Left ventricle myocardium inferior (tissue), 1 donor: ENCODE data around the gene PLEKHM3. TPM values are rescaled to one million over a fixed set of nuclear protein-coding genes. Genes with fewer than 3 reads are reported as not detected.
A peak's percentile ranks its signal among the peaks of the same experiment; 100 is the strongest.

Source experiments
- DNase-seq: peaks from one replicate; pipeline ENCODE4 v3.0.0-alpha.2; 2020
- H3K27ac ChIP-seq: fragments of 200-600 bp; replicated peaks from 2 replicates; pipeline ENCODE4 v1.8.0; 2021
- H3K27me3 ChIP-seq: fragments of 200-600 bp; 2 replicates; pipeline ENCODE4 v1.8.0; 2021; ENCODE audit warnings: low read depth
- H3K36me3 ChIP-seq: fragments of 200-600 bp; 2 replicates; pipeline ENCODE4 v1.8.0; 2021
- H3K4me1 ChIP-seq: fragments of 200-600 bp; 2 replicates; pipeline ENCODE4 v1.8.0; 2021
- H3K4me3 ChIP-seq: fragments of 200-600 bp; 2 replicates; pipeline ENCODE4 v1.8.0; 2021; ENCODE audit warnings: mild to moderate bottlenecking, moderate library complexity
- H3K9me3 ChIP-seq: fragments of 200-600 bp; replicated peaks from 2 replicates; pipeline ENCODE4 v1.8.0; 2021
- CTCF ChIP-seq: fragments of 200-600 bp; IDR thresholded peaks from 2 replicates; pipeline ENCODE4 v1.8.0; 2021; ENCODE audit warnings: antibody characterized with exemption, mild to moderate bottlenecking, borderline replicate concordance
- intact Hi-C: fragments of 100-400 bp; cut with micrococcal nuclease; formaldehyde crosslinking; loops from one replicate; pipeline ENCODE4 v1.11.0; 2022
- total RNA-seq: library from RNA; stranded (reverse); fragmentation: NEBNext Ultra II Directional; extraction: Animal tissue kit (Norgen Biotek cat#: 25700); gene quantifications from one replicate; pipeline ENCODE4 v1.2.1, GENCODE V29; 2021
- donor health status: DM: no; HTN: yes; CAD: no; lungs with severe emphysema.

PLEKHM3 gene
- total RNA-seq, 1 donor from 2014 or later, result 12.9 TPM

GRCh38 chr2:207836521-207837133 is 188.7 kb downstream of the PLEKHM3 start:
- peak; percentile 36 for DNase-seq
- Histone ChIP-seq H3K27ac (peak overlapping the region; percentile 87), H3K36me3 (no peaks in the 10 kb centered on the region), H3K4me3 (no peak overlapping the region), H3K9me3 (no peaks in the 10 kb centered on the region), H3K27me3 (no peaks in the 10 kb centered on the region), H3K4me1 (peaks cover 25% of the 10 kb centered on the region)
- intact Hi-C loops, result no loop called here
- TF ChIP-seq CTCF, result no peak

DNA sequence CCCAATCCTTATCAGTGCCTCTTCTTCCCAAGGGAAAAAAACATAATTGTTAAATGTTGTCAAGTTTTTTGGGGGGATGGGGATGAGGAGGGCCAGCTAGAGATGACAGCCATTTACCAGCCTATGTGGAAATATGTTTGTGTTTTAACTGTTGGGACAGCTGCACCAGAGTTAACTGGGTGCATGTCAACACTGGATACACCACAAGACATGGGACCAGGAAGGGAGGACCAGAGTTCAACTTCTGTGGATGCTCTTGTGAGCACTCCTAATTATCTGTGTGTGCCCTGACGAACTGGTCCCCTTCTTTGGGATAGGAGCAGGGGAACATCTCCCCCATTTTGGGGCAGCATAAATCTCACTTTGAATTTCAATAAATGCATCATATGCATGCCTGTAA is 189.5 kb downstream of the PLEKHM3 start:
- no peak for TF ChIP-seq CTCF
- no peak for DNase-seq
- H3K27me3 ChIP-seq, result no peaks in the 10 kb centered on the region
- H3K4me3 ChIP-seq, result no peak overlapping the region
- H3K9me3 ChIP-seq, result no peaks in the 10 kb centered on the region
- H3K4me1 ChIP-seq, result peaks cover 25% of the 10 kb centered on the region
- H3K36me3 ChIP-seq, result no peaks in the 10 kb centered on the region
- intact Hi-C loops, result no loop called here
- H3K27ac ChIP-seq, result peak overlapping the region; percentile 87

DNA sequence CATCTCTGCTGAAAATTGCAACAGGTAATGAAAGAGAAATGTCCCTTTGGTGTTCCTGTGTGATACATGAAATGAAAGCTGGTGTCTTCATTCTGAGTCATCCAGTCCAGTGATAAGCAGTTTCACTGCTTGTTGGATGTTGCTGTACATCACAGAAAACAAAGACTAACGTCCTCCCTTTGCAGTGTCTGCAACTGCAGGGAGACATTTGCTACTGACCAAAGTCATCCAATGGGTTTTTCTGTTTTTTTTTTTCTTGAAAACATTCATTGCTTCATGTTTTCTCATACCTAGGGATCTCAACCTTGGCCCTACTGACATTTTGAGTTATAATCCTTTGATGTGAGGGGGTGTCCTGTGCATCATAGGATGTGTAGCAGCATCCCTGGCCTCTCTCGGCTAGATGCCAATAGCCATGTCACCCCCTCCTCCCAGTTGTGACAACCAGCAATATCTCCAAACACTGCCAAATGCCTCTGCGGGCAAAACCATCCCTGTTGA is 192.0 kb downstream of the PLEKHM3 start:
- Histone ChIP-seq H3K4me3 (no peak overlapping the region), H3K36me3 (peaks cover 2% of the 10 kb centered on the region), H3K27ac (no peak overlapping the region), H3K9me3 (no peaks in the 10 kb centered on the region), H3K27me3 (no peaks in the 10 kb centered on the region), H3K4me1 (peaks cover 25% of the 10 kb centered on the region)
- TF ChIP-seq CTCF, result no peak
- intact Hi-C loops, result no loop called here
- DNase-seq, result no peak

- H3K27me3 ChIP-seq, result no peaks in the 10 kb centered on the region
- H3K27ac ChIP-seq, result no peak overlapping the region
- no peak for DNase-seq
- intact Hi-C loops, result no loop called here
- TF ChIP-seq CTCF, result no peak
- H3K9me3 ChIP-seq, result no peaks in the 10 kb centered on the region
- H3K4me3 ChIP-seq, result no peak overlapping the region
- H3K4me1 ChIP-seq, result peaks cover 17% of the 10 kb centered on the region
- peaks cover 16% of the 10 kb centered on the region for H3K36me3 ChIP-seq
Observed at GRCh38 chr2:207831584-207832248, 193.6 kb downstream of the PLEKHM3 start.

DNA sequence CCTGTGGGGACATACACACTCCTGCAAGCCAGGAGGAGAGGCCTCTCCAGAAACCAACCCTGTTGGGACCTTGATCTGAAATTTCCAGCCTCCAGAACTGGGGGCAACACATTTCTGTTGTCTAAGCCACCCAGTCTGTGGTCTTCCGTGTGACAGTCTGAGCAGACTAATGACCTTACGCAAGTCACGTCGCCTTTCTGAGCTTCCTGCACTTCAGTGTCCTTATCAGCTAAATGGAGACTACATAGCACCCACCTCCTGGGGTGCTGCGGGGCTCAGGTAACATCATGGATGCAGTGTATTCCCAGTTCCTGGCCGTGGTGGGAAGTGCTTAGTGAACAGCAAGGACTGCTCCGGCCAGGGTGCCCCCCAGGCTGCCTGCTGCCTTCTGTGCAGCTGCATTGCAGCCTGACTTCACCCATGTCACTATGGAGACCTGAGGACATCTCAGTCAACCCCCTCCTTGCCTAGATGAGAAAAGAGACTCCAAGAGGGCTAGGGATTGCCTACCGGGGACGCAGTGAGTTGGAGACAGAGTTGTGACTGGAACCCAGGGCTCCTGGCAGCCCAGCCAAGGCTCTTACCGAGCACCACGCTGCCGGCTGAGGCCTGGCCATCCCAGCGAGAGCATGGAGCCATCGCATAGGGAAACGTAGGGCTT is 194.4 kb downstream of the PLEKHM3 start:
- no peak for TF ChIP-seq CTCF
- intact Hi-C loops, result no loop called here
- peaks cover 17% of the 10 kb centered on the region for H3K4me1 ChIP-seq

More for the DNA sequence above, 194.4 kb downstream of the PLEKHM3 start:
- no peak overlapping the region for H3K27ac ChIP-seq
- no peaks in the 10 kb centered on the region for H3K9me3 ChIP-seq
- H3K27me3 ChIP-seq, result no peaks in the 10 kb centered on the region
- peaks cover 19% of the 10 kb centered on the region for H3K36me3 ChIP-seq
- no peak for DNase-seq
- no peak overlapping the region for H3K4me3 ChIP-seq
